ENCODE measurements around the gene VANGL1. TPM values are rescaled to one million over a fixed set of nuclear protein-coding genes. Genes with fewer than 3 reads are reported as not detected.

The VANGL1 gene
- total and polyA plus RNA-seq, 8 donors, result 12.7 to 18.9 (median 14.9) TPM

- ATAC-seq, result no peak
- TF ChIP-seq, protein P1, sequence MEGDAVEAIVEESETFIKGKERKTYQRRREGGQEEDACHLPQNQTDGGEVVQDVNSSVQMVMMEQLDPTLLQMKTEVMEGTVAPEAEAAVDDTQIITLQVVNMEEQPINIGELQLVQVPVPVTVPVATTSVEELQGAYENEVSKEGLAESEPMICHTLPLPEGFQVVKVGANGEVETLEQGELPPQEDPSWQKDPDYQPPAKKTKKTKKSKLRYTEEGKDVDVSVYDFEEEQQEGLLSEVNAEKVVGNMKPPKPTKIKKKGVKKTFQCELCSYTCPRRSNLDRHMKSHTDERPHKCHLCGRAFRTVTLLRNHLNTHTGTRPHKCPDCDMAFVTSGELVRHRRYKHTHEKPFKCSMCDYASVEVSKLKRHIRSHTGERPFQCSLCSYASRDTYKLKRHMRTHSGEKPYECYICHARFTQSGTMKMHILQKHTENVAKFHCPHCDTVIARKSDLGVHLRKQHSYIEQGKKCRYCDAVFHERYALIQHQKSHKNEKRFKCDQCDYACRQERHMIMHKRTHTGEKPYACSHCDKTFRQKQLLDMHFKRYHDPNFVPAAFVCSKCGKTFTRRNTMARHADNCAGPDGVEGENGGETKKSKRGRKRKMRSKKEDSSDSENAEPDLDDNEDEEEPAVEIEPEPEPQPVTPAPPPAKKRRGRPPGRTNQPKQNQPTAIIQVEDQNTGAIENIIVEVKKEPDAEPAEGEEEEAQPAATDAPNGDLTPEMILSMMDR (IDR thresholded peaks at IDR 0.05), result no peak
- Histone ChIP-seq H3K36me3 (no peaks in the 10 kb centered on the region), H3K4me1 (no peaks in the 10 kb centered on the region), H3K9me3 (no peaks in the 10 kb centered on the region), H3K4me3 (no peak overlapping the region), H3K27me3 (no peaks in the 10 kb centered on the region), H3K27ac (no peak overlapping the region)
- intact Hi-C loops (cut with DNase I), result loop anchor here in 1 of 2 donors (10.0 kb wide), 1 partner anchor 151 kb away; the partner anchor contains the start of gene CASQ2
- no peak for DNase-seq
Observed at GRCh38 chr1:115613767-115614166, 28.0 kb upstream of the VANGL1 start.

- DNase-seq, result no peak
- no peaks in the 10 kb centered on the region for H3K27me3 ChIP-seq
- no peak overlapping the region for H3K27ac ChIP-seq
- TF ChIP-seq, protein P1 (IDR thresholded peaks at IDR 0.05), result no peak
- peaks cover 0 to 22% of the 10 kb centered on the region in 2 donors for H3K9me3 ChIP-seq
- no peaks in the 10 kb centered on the region for H3K36me3 ChIP-seq
- ATAC-seq, result no peak
- H3K4me3 ChIP-seq, result no peak overlapping the region
- H3K4me1 ChIP-seq, result no peaks in the 10 kb centered on the region
- intact Hi-C loops (cut with DNase I), result no loop called here
Observed at GRCh38 chr1:115620453-115620852, 21.3 kb upstream of the VANGL1 start.

DNA sequence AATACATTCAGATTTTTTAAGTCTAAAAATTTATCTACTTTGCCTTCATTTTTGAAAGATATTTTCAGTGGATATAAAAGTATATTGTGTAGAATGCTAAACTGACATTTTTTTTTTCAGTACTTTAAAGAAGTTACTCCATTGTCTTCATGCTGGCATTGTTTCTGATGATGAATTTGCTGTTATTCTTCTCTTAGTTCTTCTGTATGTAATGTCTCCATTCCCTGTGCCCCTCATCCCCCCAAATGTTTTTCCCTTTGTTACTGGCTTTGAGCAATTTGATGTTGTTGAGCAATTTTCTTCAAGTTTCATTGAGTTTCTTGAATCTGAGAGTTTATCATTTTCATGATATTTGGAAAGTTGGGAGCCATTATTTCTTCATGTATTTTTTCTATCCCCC, 20.8 kb upstream of the VANGL1 start:
- Histone ChIP-seq H3K4me1 (no peaks in the 10 kb centered on the region), H3K36me3 (no peaks in the 10 kb centered on the region), H3K27ac (no peak overlapping the region), H3K27me3 (no peaks in the 10 kb centered on the region), H3K4me3 (no peak overlapping the region), H3K9me3 (peaks cover 0 to 22% of the 10 kb centered on the region in 2 donors)
- TF ChIP-seq, protein P1 (IDR thresholded peaks at IDR 0.05), result no peak
- intact Hi-C loops (cut with DNase I), result no loop called here
- DNase-seq (no peak), ATAC-seq (no peak)

DNA sequence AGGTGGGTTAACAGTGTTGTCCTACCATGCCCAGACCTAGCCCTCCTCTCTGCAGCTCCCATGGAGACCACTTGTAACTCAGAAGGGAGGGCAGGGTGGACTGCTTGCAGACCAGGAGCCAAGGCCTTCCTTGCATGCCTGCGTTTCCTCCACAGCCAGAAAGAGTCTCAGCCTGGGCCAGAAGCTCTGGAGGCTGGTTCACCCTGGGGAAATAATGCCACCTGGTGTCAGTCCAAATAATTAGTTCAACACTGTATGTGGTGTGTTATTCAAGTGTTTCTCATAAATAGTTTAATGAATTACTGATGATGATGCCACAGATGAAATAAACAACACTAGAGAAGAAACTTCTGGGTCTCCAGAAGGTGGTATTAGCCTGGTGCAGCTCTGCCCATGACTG, 16.9 kb upstream of the VANGL1 start:
- ATAC-seq (no peak), DNase-seq (no peak)
- Histone ChIP-seq H3K27me3 (no peaks in the 10 kb centered on the region), H3K27ac (no peak overlapping the region), H3K4me1 (no peaks in the 10 kb centered on the region), H3K9me3 (peaks cover 0 to 24% of the 10 kb centered on the region in 2 donors), H3K4me3 (no peak overlapping the region), H3K36me3 (no peaks in the 10 kb centered on the region)
- TF ChIP-seq, protein P1 (IDR thresholded peaks at IDR 0.05), result no peak
- intact Hi-C loops (cut with DNase I), result no loop called here

DNA sequence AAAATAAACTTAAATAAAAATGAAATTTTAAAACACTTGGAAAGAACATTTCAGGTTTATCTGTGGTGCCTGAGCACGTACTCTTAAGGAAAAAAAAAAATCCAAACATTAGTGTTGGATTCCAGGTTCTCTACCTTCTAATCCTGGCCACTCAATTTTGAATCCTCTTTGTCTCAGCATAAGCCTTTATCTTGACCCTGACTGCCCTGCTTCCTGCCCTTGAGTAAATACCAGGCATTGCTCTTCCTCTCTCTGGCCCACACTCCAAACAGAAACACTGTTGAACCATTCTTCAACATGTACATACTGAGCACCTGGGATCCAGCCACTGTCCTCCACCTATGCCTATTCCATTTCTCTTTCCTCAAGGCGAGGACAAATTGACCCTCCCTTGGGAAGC, 11.4 kb upstream of the VANGL1 start:
- Histone ChIP-seq H3K9me3 (peaks cover 0 to 6% of the 10 kb centered on the region in 2 donors), H3K36me3 (no peaks in the 10 kb centered on the region), H3K4me1 (no peaks in the 10 kb centered on the region), H3K27ac (no peak overlapping the region), H3K4me3 (no peak overlapping the region), H3K27me3 (no peaks in the 10 kb centered on the region)
- intact Hi-C loops (cut with DNase I), result no loop called here
- no peak for DNase-seq
- TF ChIP-seq, protein P1 (IDR thresholded peaks at IDR 0.05), result no peak
- ATAC-seq, result no peak

All from left lung (tissue), 10 donors.